CD14-positive monocyte (primary cell): Measurements from ENCODE around the gene KIAA1614. TPM values are rescaled to one million over a fixed set of nuclear protein-coding genes. Genes with fewer than 3 reads are reported as not detected.

Experiments
- DNase-seq, 3 donors: peaks; one replicate each; pipeline ENCODE4 v3.0.0-alpha.2; 2011 to 2022
- H2AFZ ChIP-seq: 2 replicates; pipeline ENCODE4 v1.6.0; 2012; ENCODE audit warnings: mild to moderate bottlenecking, low read depth, low read length, inconsistent platforms; ENCODE audit not compliant: insufficient read depth, poor library complexity, severe bottlenecking
- H3K27ac ChIP-seq, 2 donors: 1 replicate in 1 of 2; 2 replicates in 1 of 2; pipeline ENCODE4 v1.5.1; 2012 to 2013; ENCODE audit warnings: low read length in 2 of 2, control low read depth in 1 of 2, inconsistent platforms in 1 of 2, low read depth in 1 of 2, mild to moderate bottlenecking in 1 of 2
- H3K27me3 ChIP-seq, 2 donors: one replicate each; pipeline versions ENCODE4 v1.6.0 to v1.6.1; 2011 to 2013; ENCODE audit warnings: low read length in 2 of 2; ENCODE audit not compliant: control insufficient read depth in 2 of 2, insufficient read depth in 2 of 2
- H3K36me3 ChIP-seq, 2 donors: replicated peaks in 1 of 2; 1 replicate in 1 of 2; 2 replicates in 1 of 2; pipeline versions ENCODE4 v1.5.1 to v1.6.1; 2012 to 2013; ENCODE audit warnings: low read length in 2 of 2, control low read depth in 1 of 2, inconsistent platforms in 1 of 2, mild to moderate bottlenecking in 1 of 2; ENCODE audit not compliant: insufficient read depth in 2 of 2, control insufficient read depth in 1 of 2
- H3K4me1 ChIP-seq, 2 donors: 1 replicate in 1 of 2; 2 replicates in 1 of 2; pipeline versions ENCODE4 v1.5.1 to v1.6.1; 2012 to 2013; ENCODE audit warnings: low read length in 2 of 2, control low read depth in 1 of 2, inconsistent platforms in 1 of 2, mild to moderate bottlenecking in 1 of 2, moderate library complexity in 1 of 2; ENCODE audit not compliant: insufficient read depth in 2 of 2, control insufficient read depth in 1 of 2
- H3K4me2 ChIP-seq: replicated peaks from 2 replicates; pipeline ENCODE3; 2012; ENCODE audit warnings: low read length, moderate library complexity, mild to moderate bottlenecking; ENCODE audit not compliant: poor library complexity, severe bottlenecking; ENCODE audit errors: extremely low read depth
- H3K4me3 ChIP-seq, 3 experiments: fragments of 200-600 bp in 1 of 3; sonication (generic) in 1 of 3; replicated peaks in 1 of 3; 1 replicate in 2 of 3; 2 replicates in 1 of 3; pipeline ENCODE4 v1.5.1; 2011 to 2013; ENCODE audit warnings: low read length in 3 of 3, mild to moderate bottlenecking in 3 of 3, control low read depth in 2 of 3, low read depth in 2 of 3, inconsistent platforms in 1 of 3, moderate library complexity in 1 of 3
- H3K79me2 ChIP-seq: 2 replicates; pipeline ENCODE4 v1.6.0; 2012; ENCODE audit warnings: mild to moderate bottlenecking, control low read depth, inconsistent platforms, low read length, moderate library complexity; ENCODE audit not compliant: insufficient read depth
- H3K9ac ChIP-seq: 2 replicates; pipeline ENCODE4 v1.6.0; 2017; ENCODE audit warnings: low read length, mild to moderate bottlenecking; ENCODE audit not compliant: insufficient read depth, poor library complexity, severe bottlenecking
- H3K9me3 ChIP-seq, 2 donors: replicated peaks in 1 of 2; 1 replicate in 1 of 2; 2 replicates in 1 of 2; pipeline versions ENCODE4 v1.5.1 to v1.6.1; 2012 to 2013; ENCODE audit warnings: low read length in 2 of 2, control low read depth in 1 of 2; ENCODE audit not compliant: control insufficient read depth in 1 of 2, insufficient read depth in 1 of 2
- H4K20me1 ChIP-seq: 2 replicates; pipeline ENCODE4 v1.6.0; 2012; ENCODE audit warnings: mild to moderate bottlenecking, low read length, control low read depth, moderate library complexity; ENCODE audit not compliant: insufficient read depth
- H3K27ac Mint-ChIP-seq, 7 donors: one replicate each; pipeline ENCODE4 v1.8.0; 2020; ENCODE audit warnings: mild to moderate bottlenecking in 7 of 7, mixed read lengths in 7 of 7, moderate library complexity in 6 of 7, inconsistent platforms in 2 of 7
- H3K27me3 Mint-ChIP-seq, 3 donors: one replicate each; pipeline ENCODE4 v1.8.0; 2021 to 2022; ENCODE audit warnings: low read depth in 3 of 3, mild to moderate bottlenecking in 3 of 3, mixed read lengths in 3 of 3, moderate library complexity in 3 of 3, inconsistent platforms in 1 of 3
- H3K36me3 Mint-ChIP-seq, 2 donors: one replicate each; pipeline ENCODE4 v1.8.0; 2020; ENCODE audit warnings: mixed read lengths in 2 of 2, inconsistent platforms in 1 of 2, mild to moderate bottlenecking in 1 of 2
- H3K4me1 Mint-ChIP-seq: one replicate; pipeline ENCODE4 v1.8.0; 2020; ENCODE audit warnings: mild to moderate bottlenecking, mixed read lengths
- H3K4me3 Mint-ChIP-seq, 2 donors: one replicate each; pipeline ENCODE4 v1.8.0; 2020; ENCODE audit warnings: mild to moderate bottlenecking in 2 of 2, mixed read lengths in 2 of 2, moderate library complexity in 1 of 2
- H3K9me3 Mint-ChIP-seq, 7 donors: one replicate each; pipeline ENCODE4 v1.8.0; 2020 to 2022; ENCODE audit warnings: mixed read lengths in 7 of 7, mild to moderate bottlenecking in 6 of 7, moderate library complexity in 6 of 7, inconsistent platforms in 2 of 7
- WGBS: methylation state at CpG from one replicate; pipeline ENCODE4 v1.1.5; 2013; ENCODE audit warnings: missing lambda C conversion rate; ENCODE audit not compliant: insufficient coverage; 5-methylcytosine and 5-hydroxymethylcytosine counted together
- intact Hi-C, 2 donors: fragments of 100-400 bp; cut with micrococcal nuclease; formaldehyde crosslinking; loops; one replicate each; pipeline versions ENCODE4 v1.15.0 to v1.15.1; 2023
- polyA plus RNA-seq, 3 donors: library from polyadenylated mRNA; depleted of rRNA in 1 of 3; unstranded in 2 of 3; stranded (reverse) in 1 of 3; fragments of 300-500 nt in 2 of 3; fragments of >200 nt in 1 of 3; fragmentation: Illumina TruSeq in 2 of 3; gene quantifications; 1 replicate in 2 of 3; 2 replicates in 1 of 3; pipeline ENCODE4 v1.2.3, GENCODE V29; 2012 to 2021
- TF ChIP-seq, protein P1 (sequence below): fragments of 200-600 bp; IDR thresholded peaks from one replicate; pipeline ENCODE4 v1.8.0; 2022; ENCODE audit warnings: antibody characterized with exemption, mild to moderate bottlenecking

KIAA1614 gene
- polyA plus RNA-seq, 3 donors, result 0.08 TPM; not detected in 2

DNA sequence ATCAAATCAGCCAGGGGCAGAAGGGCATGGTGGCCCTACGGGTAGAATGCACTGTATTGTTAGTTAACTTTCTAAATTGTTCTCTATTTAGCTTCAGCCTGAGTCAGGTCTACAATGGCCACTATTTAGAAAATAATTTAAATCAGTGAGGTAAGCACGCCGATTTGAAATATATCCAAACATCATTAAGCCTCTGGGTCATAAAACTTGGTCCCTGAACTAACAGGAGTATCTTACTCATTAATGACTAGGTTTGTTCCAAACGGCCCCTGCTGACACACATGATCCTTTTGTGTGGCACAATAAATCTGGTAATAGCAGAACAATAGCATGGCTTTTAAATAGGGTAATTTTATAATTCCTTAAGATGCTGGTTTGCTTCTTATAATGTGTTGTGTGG lies 61.5 kb downstream of the KIAA1614 start:
- Mint-ChIP-seq H3K36me3 (peaks cover 90 to 95% of the 10 kb centered on the region in 2 donors), H3K27me3 (no peaks in the 10 kb centered on the region), H3K4me3 (no peak overlapping the region), H3K9me3 (no peaks in the 10 kb centered on the region), H3K4me1 (peaks cover 44% of the 10 kb centered on the region), H3K27ac (no peak overlapping the region)
- no CpG with 5 or more reads among the region's 4 CpGs for WGBS
- H4K20me1 ChIP-seq, result peaks cover 98% of the 10 kb centered on the region
- peaks cover 36 to 40% of the 10 kb centered on the region in 2 donors for H3K4me1 ChIP-seq
- H3K27ac ChIP-seq, result no peak overlapping the region
- H3K27me3 ChIP-seq, result no peaks in the 10 kb centered on the region
- peaks cover 10% of the 10 kb centered on the region for H3K79me2 ChIP-seq
- TF ChIP-seq, protein P1, sequence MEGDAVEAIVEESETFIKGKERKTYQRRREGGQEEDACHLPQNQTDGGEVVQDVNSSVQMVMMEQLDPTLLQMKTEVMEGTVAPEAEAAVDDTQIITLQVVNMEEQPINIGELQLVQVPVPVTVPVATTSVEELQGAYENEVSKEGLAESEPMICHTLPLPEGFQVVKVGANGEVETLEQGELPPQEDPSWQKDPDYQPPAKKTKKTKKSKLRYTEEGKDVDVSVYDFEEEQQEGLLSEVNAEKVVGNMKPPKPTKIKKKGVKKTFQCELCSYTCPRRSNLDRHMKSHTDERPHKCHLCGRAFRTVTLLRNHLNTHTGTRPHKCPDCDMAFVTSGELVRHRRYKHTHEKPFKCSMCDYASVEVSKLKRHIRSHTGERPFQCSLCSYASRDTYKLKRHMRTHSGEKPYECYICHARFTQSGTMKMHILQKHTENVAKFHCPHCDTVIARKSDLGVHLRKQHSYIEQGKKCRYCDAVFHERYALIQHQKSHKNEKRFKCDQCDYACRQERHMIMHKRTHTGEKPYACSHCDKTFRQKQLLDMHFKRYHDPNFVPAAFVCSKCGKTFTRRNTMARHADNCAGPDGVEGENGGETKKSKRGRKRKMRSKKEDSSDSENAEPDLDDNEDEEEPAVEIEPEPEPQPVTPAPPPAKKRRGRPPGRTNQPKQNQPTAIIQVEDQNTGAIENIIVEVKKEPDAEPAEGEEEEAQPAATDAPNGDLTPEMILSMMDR, result no peak
- intact Hi-C loops, result no loop called here
- peaks cover 53 to 73% of the 10 kb centered on the region in 2 donors for H3K36me3 ChIP-seq
- H2AFZ ChIP-seq, result no peak overlapping the region
- no peaks in the 10 kb centered on the region for H3K9me3 ChIP-seq
- no peak overlapping the region for H3K9ac ChIP-seq
- no peak overlapping the region for H3K4me3 ChIP-seq
- no peak overlapping the region for H3K4me2 ChIP-seq
- DNase-seq, result no peak

DNA sequence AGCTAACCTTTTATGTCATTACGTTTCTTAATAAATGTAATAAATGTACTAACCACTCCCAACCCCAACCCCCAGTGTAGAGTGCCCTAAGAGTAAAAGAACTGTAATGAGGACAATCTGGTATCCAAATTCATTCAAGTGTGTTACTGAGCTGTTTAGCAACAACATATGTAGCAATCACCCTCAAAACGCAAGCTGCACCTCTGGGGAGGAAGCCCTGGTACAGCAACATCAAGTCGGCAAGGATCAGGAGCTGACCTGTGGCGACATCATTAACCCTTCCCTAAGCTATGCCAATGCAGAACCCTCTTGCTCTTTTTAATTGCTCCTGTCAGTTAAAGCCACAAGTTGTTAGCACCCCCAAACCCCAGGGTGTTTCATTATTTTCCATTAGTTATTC lies 62.9 kb downstream of the KIAA1614 start:
- peaks cover 93% of the 10 kb centered on the region for H4K20me1 ChIP-seq
- peak overlapping the region in 3 of 7 donors; percentile 2 to 48 (median 48) for H3K27ac Mint-ChIP-seq
- H3K9me3 Mint-ChIP-seq, result no peaks in the 10 kb centered on the region
- intact Hi-C loops, result no loop called here
- H3K4me1 Mint-ChIP-seq, result peaks cover 31% of the 10 kb centered on the region
- H3K4me1 ChIP-seq, result peaks cover 22 to 27% of the 10 kb centered on the region in 2 donors
- H3K27ac ChIP-seq, result peak overlapping the region in 1 of 2 donors; percentile 9
- no peak overlapping the region for H3K4me3 ChIP-seq
- H3K36me3 ChIP-seq, result peaks cover 59 to 86% of the 10 kb centered on the region in 2 donors
- TF ChIP-seq, protein P1, result no peak
- no peaks in the 10 kb centered on the region for H3K27me3 Mint-ChIP-seq
- no peaks in the 10 kb centered on the region for H3K9me3 ChIP-seq
- H3K4me3 Mint-ChIP-seq, result no peak overlapping the region
- H3K9ac ChIP-seq, result no peak overlapping the region
- H2AFZ ChIP-seq, result no peak overlapping the region
- peak; percentile 12 to 37 (median 16) for DNase-seq
- H3K36me3 Mint-ChIP-seq, result peaks cover 91 to 93% of the 10 kb centered on the region in 2 donors
- H3K79me2 ChIP-seq, result peaks cover 10% of the 10 kb centered on the region
- H3K4me2 ChIP-seq, result no peak overlapping the region
- 0% methylated on average over 3 of the region's 4 CpGs for WGBS
- H3K27me3 ChIP-seq, result no peaks in the 10 kb centered on the region
